Measurements from ENCODE around the gene PHF3. TPM values are rescaled to one million over a fixed set of nuclear protein-coding genes. Genes with fewer than 3 reads are reported as not detected.
"Not testable (repeated sequence)": the region's sequence is repeated elsewhere in the genome, so short reads cannot be mapped to it uniquely, and the experiment has no call there.

The PHF3 gene
- total RNA-seq, 1 donor from 2014 or later = 34.7 TPM

DNA sequence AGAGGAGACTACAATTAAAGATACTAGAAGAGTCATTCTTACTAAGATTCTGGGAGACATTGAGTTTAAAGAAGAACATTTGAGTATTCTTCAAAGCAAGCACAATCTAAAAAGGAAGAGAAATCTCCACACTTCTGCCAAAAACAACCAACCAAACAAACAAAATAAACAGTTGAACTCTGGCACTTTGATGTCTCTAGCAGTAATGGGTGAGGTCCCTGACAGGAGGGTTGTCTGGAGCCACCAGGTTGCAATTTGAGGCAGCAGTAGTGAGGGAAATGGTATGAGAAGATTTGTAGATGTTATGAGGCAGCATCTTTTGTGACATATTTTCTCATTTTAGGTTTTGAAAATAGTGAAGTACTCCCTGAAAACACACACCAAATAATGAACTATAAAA lies 108.1 kb downstream of the PHF3 start:
- no peaks in the 10 kb centered on the region for H3K27me3 Mint-ChIP-seq (ENCODE audit: low read depth)
- no peak overlapping the region for H3K27ac Mint-ChIP-seq (ENCODE audit: unreplicated experiment)
- TF ChIP-seq, protein P1, sequence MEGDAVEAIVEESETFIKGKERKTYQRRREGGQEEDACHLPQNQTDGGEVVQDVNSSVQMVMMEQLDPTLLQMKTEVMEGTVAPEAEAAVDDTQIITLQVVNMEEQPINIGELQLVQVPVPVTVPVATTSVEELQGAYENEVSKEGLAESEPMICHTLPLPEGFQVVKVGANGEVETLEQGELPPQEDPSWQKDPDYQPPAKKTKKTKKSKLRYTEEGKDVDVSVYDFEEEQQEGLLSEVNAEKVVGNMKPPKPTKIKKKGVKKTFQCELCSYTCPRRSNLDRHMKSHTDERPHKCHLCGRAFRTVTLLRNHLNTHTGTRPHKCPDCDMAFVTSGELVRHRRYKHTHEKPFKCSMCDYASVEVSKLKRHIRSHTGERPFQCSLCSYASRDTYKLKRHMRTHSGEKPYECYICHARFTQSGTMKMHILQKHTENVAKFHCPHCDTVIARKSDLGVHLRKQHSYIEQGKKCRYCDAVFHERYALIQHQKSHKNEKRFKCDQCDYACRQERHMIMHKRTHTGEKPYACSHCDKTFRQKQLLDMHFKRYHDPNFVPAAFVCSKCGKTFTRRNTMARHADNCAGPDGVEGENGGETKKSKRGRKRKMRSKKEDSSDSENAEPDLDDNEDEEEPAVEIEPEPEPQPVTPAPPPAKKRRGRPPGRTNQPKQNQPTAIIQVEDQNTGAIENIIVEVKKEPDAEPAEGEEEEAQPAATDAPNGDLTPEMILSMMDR (IDR thresholded peaks at IDR 0.05) = no peak
- no peak for DNase-seq (ENCODE audit: low spot score)
- H3K9me3 Mint-ChIP-seq (ENCODE audit: low read depth) = peaks cover 21% of the 10 kb centered on the region
- peaks cover 21% of the 10 kb centered on the region for H3K36me3 Mint-ChIP-seq (ENCODE audit: low read depth)
- no peak overlapping the region for H3K4me3 Mint-ChIP-seq (ENCODE audit: unreplicated experiment)
- H3K4me1 Mint-ChIP-seq (ENCODE audit: low read depth) = peaks cover 10% of the 10 kb centered on the region

DNA sequence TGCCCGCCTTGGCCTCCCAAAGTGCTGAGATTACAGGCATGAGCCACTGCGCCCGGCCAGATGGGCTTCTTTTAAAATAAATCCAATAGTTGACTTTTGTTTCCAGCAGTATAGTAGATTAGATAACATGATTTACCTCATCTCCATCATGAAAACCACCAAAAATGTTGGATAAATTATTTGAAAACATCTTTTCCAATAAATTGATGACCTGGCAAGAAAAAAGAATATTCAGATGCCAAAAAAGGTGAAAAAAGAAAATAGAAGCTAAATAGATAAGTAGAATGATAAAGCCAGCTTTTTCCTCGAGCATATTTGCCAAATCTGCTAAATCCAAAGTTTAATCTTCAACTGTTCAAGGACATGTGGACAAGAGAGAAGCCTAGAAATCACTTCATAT lies 109.2 kb downstream of the PHF3 start:
- peaks cover 14% of the 10 kb centered on the region for H3K4me1 Mint-ChIP-seq (ENCODE audit: low read depth)
- DNase-seq (ENCODE audit: low spot score) = no peak
- H3K27ac Mint-ChIP-seq (ENCODE audit: unreplicated experiment) = no peak overlapping the region
- H3K4me3 Mint-ChIP-seq (ENCODE audit: unreplicated experiment) = no peak overlapping the region
- TF ChIP-seq, protein P1 (IDR thresholded peaks at IDR 0.05) = no peak
- H3K9me3 Mint-ChIP-seq (ENCODE audit: low read depth) = peaks cover 21% of the 10 kb centered on the region
- no peaks in the 10 kb centered on the region for H3K27me3 Mint-ChIP-seq (ENCODE audit: low read depth)
- peaks cover 21% of the 10 kb centered on the region for H3K36me3 Mint-ChIP-seq (ENCODE audit: low read depth)

DNA sequence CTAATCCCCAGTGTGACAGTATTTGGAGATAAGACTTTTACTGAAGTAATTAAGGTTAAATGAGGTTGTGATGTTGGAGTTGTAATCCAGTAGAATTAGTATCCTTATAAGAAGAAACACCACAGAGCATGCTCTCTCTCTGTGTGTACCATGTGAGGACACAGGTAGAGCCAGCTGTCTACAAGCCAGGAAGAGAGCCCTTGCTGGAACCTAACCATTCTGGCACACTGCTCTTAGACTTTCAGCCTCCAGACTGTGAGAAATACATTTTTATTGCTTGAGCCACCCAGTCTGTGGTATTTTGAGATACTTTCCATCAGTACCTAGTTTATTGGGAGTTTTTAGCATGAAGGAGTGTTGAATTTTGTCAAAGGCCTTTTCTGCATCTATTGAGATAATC lies 110.2 kb downstream of the PHF3 start:
- peaks cover 6% of the 10 kb centered on the region for H3K4me1 Mint-ChIP-seq (ENCODE audit: low read depth)
- H3K9me3 Mint-ChIP-seq (ENCODE audit: low read depth) = peaks cover 18% of the 10 kb centered on the region
- DNase-seq (ENCODE audit: low spot score) = no peak
- TF ChIP-seq, protein P1 (IDR thresholded peaks at IDR 0.05) = no peak
- no peak overlapping the region for H3K4me3 Mint-ChIP-seq (ENCODE audit: unreplicated experiment)
- no peak overlapping the region for H3K27ac Mint-ChIP-seq (ENCODE audit: unreplicated experiment)
- H3K27me3 Mint-ChIP-seq (ENCODE audit: low read depth) = no peaks in the 10 kb centered on the region
- H3K36me3 Mint-ChIP-seq (ENCODE audit: low read depth) = peaks cover 22% of the 10 kb centered on the region

DNA sequence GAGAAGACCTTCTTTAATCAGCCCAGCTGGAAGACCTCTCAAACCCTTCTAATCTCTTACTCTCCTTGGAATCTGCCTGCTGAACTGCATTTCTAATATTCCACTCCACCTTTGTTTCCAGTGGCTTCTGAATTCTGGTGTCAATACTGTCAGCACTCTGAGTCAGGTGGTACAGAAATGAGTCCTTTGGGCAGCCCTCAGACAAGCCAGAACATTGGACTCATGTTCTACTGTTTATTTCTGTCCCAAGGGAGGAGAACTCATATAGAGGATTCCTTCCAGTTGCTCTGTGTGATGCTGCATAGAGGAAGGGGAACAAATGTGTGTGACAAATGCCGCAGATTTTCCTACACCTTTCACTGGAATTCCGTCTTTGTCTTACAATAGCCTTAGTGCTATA lies 114.8 kb downstream of the PHF3 start:
- DNase-seq (ENCODE audit: low spot score) = no peak
- TF ChIP-seq, protein P1 (IDR thresholded peaks at IDR 0.05) = no peak
- peaks cover 18% of the 10 kb centered on the region for H3K9me3 Mint-ChIP-seq (ENCODE audit: low read depth)
- no peak overlapping the region for H3K4me3 Mint-ChIP-seq (ENCODE audit: unreplicated experiment)
- peaks cover 3% of the 10 kb centered on the region for H3K4me1 Mint-ChIP-seq (ENCODE audit: low read depth)
- no peak overlapping the region for H3K27ac Mint-ChIP-seq (ENCODE audit: unreplicated experiment)
- peaks cover 30% of the 10 kb centered on the region for H3K36me3 Mint-ChIP-seq (ENCODE audit: low read depth)
- no peaks in the 10 kb centered on the region for H3K27me3 Mint-ChIP-seq (ENCODE audit: low read depth)

DNA sequence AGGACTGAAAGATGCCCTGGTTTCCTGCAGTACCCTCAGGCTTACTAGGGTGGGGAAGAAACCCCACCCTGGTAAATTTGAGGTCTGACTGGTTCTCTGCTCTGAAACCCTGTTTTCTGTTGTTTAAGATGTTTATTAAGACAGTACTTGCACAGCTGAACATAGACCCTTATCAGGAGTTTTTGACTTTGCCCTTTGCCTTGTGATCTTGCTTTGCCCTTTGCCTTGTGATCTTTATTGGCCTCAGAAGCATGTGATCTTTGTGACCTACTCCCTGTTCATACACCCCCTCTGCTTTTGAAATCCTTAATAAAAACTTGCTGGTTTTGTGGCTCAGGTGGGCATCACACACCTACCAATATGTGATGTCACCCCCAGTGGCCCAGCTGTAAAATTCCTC lies 121.7 kb downstream of the PHF3 start:
- Mint-ChIP-seq H3K9me3 (ENCODE audit: low read depth) (peaks cover 20% of the 10 kb centered on the region), H3K36me3 (ENCODE audit: low read depth) (peaks cover 25% of the 10 kb centered on the region)
- H3K27me3 Mint-ChIP-seq (ENCODE audit: low read depth); DNase-seq (ENCODE audit: low spot score); H3K4me1 Mint-ChIP-seq (ENCODE audit: low read depth); H3K4me3 Mint-ChIP-seq (ENCODE audit: unreplicated experiment); H3K27ac Mint-ChIP-seq (ENCODE audit: unreplicated experiment): not testable (repeated sequence)

DNA sequence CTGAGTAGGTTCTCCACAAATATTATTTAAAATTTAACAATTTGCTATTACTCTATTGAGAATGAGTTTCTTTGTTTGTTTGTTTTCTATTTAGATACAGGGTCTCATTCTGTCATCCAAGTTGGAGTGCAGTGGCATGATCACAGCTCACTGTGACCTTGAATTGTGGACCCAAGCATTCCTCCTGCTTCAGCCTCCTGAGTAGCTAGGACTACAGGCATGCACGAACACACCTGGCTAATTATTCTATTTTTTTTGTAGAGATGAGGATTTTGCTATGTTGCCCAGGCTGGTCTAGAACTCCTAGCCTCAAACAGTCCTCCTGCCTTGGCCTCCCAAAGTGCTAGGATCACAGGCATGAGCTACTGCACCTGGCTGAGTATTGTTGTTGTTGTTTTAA lies 122.2 kb downstream of the PHF3 start:
- no peak overlapping the region for H3K27ac Mint-ChIP-seq (ENCODE audit: unreplicated experiment)

More for the DNA sequence above, 122.2 kb downstream of the PHF3 start:
- no peak for DNase-seq (ENCODE audit: low spot score)
- peaks cover 20% of the 10 kb centered on the region for H3K9me3 Mint-ChIP-seq (ENCODE audit: low read depth)
- H3K4me1 Mint-ChIP-seq (ENCODE audit: low read depth) = no peaks in the 10 kb centered on the region
- no peak overlapping the region for H3K4me3 Mint-ChIP-seq (ENCODE audit: unreplicated experiment)
- TF ChIP-seq, protein P1 (IDR thresholded peaks at IDR 0.05) = no peak
- H3K27me3 Mint-ChIP-seq (ENCODE audit: low read depth) = no peaks in the 10 kb centered on the region
- peaks cover 23% of the 10 kb centered on the region for H3K36me3 Mint-ChIP-seq (ENCODE audit: low read depth)
